ENCODE results near the gene DMXL2. TPM values are rescaled to one million over a fixed set of nuclear protein-coding genes. Genes with fewer than 3 reads are reported as not detected.

DMXL2 gene
- total and polyA plus RNA-seq, 9 of the 15 experiments (the other 6 are each of a cell fraction or from before 2014, with no cell fraction given), result 9.3 to 57.7 (median 30.7) TPM

GRCh38 chr15:51621936-51622603 is 501 bp downstream of the DMXL2 start (continued):
- TF ChIP-seq ZNF449 (CRISPR knock-in tag; IDR thresholded peaks at IDR 0.05) (no peak), CCNT2 (IDR thresholded peaks at IDR 0.05; ENCODE audit: borderline replicate concordance, extremely low read depth, insufficient read length, low read depth, low read length) (no peak), CBFB (CRISPR knock-in tag; IDR thresholded peaks at IDR 0.05) (peak; percentile 88; the same call in 1 of the 2 replicates), SMAD4 (CRISPR knock-in tag; conservative IDR thresholded peaks at IDR 0.05) (peak; percentile 84), HMGXB4 (CRISPR knock-in tag; IDR thresholded peaks at IDR 0.05) (peak; percentile 44; the same call in 1 of the 2 replicates), RREB1 (CRISPR knock-in tag; IDR thresholded peaks at IDR 0.05) (0 out of 2 replicates have a peak, but pooled peaks have one; percentile 36), ZNF146 (CRISPR knock-in tag; IDR thresholded peaks at IDR 0.05; ENCODE audit: unreplicated experiment) (no peak), NCOA4 (IDR thresholded peaks at IDR 0.05; ENCODE audit: partially characterized antibody) (no peak), CTCF (IDR thresholded peaks at IDR 0.05 in 2 of 3, conservative IDR thresholded peaks at IDR 0.05 in 1 of 3; ENCODE audit: insufficient read depth in 2 of 3, low read depth in 1 of 3, low read length in 3 of 3) (peak in 1 of 3 experiments; percentile 17; a peak in 3 of 6 replicates), LCOR (CRISPR knock-in tag; IDR thresholded peaks at IDR 0.05) (no peak), TAF15 (IDR thresholded peaks at IDR 0.05; ENCODE audit: low read depth, low read length) (no peak), CTCFL (IDR thresholded peaks at IDR 0.05; ENCODE audit: borderline replicate concordance, insufficient read depth, low read depth, low read length, poor library complexity, severe bottlenecking) (peak; percentile 45)
